ENCODE results near the gene FRMD4A. TPM values are rescaled to one million over a fixed set of nuclear protein-coding genes. Genes with fewer than 3 reads are reported as not detected.
A peak's percentile ranks its signal among the peaks of the same experiment; 100 is the strongest.

Gene FRMD4A
- total RNA-seq, 4 donors from 2014 or later, result 13.7 to 27.2 (median 19.6) TPM

DNA sequence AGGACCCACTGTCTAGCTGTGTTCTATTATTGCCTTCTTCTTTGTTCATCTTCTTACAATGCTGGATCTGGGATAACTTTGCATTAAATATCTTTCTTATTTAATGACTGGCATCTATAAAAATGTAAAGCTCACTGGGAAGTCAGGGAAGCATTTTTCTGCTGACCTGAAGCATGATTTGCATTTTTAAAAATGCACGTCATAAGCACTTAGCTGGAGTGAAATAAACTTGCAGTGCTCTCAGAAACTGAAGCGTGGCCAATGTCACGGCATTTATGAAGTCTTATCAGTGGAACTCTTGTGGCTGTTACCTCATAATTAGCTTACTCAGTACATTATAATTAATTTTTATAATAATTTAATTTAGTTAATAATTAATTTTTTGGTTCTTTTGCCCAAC is 59.1 kb downstream of the FRMD4A start:
- H3K4me3 ChIP-seq, result no peak overlapping the region
- no peaks in the 10 kb centered on the region for H3K27me3 ChIP-seq
- H3K4me1 ChIP-seq, result no peaks in the 10 kb centered on the region
- no peaks in the 10 kb centered on the region for H3K9me3 ChIP-seq
- TF ChIP-seq CTCF (IDR thresholded peaks at IDR 0.05) (no peak), POLR2A (IDR thresholded peaks at IDR 0.05) (no peak)
- ATAC-seq, result no peak
- 61% methylated on average over 3 of the region's 3 CpGs for whole genome bisulfite sequencing, 2 donors (ENCODE audit: low coverage in 1 of 2)
- H3K27ac ChIP-seq, result no peak overlapping the region
- no peaks in the 10 kb centered on the region for H3K36me3 ChIP-seq

GRCh38 chr10:14270370-14270769 is 60.4 kb downstream of the FRMD4A start:
- WGBS, 2 donors (ENCODE audit: low coverage in 1 of 2), result 58 to 78% methylated on average over 2 to 3 of the region's 3 CpGs

DNA sequence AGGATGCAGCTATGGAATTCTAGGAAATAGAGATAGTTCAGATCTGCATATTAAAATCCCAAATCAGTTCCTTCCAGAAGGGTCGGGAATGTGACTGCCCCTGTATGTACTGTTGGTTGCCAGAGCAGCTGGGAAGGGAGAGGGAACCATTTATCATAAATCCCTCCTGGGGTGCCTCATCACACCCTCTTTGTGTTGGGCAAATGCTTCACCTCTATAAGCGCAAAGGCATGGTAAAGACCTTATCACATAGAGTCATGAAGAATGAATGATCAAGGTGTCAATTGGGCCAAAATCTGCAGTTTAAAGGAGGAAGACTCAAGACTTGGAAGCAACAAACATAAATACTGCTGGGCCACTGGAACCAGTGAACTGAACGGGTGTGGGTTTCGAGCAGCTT is 65.0 kb downstream of the FRMD4A start:
- Histone ChIP-seq H3K27ac (no peak overlapping the region), H3K27me3 (no peaks in the 10 kb centered on the region), H3K36me3 (no peaks in the 10 kb centered on the region), H3K4me1 (peaks cover 0 to 21% (median 3%) of the 10 kb centered on the region in 3 donors), H3K4me3 (no peak overlapping the region), H3K9me3 (no peaks in the 10 kb centered on the region)
- 84 to 85% methylated on average over 3 to 4 of the region's 4 CpGs for WGBS, 2 donors (ENCODE audit: low coverage in 1 of 2)
- no peak for ATAC-seq
- TF ChIP-seq CTCF (IDR thresholded peaks at IDR 0.05) (no peak), POLR2A (IDR thresholded peaks at IDR 0.05) (no peak), POLR2AphosphoS5 (IDR thresholded peaks at IDR 0.05) (no peak), EP300 (IDR thresholded peaks at IDR 0.05) (no peak)

More at GRCh38 chr10:14270370-14270769, 60.4 kb downstream of the FRMD4A start:
- ATAC-seq, result no peak
- TF ChIP-seq POLR2A (IDR thresholded peaks at IDR 0.05) (no peak), POLR2AphosphoS5 (IDR thresholded peaks at IDR 0.05) (no peak), EP300 (IDR thresholded peaks at IDR 0.05) (no peak), CTCF (IDR thresholded peaks at IDR 0.05) (no peak)
- Histone ChIP-seq H3K36me3 (no peaks in the 10 kb centered on the region), H3K4me3 (no peak overlapping the region), H3K27ac (no peak overlapping the region), H3K9me3 (no peaks in the 10 kb centered on the region), H3K27me3 (no peaks in the 10 kb centered on the region), H3K4me1 (no peaks in the 10 kb centered on the region)

- H3K4me3 ChIP-seq, result no peak overlapping the region
- no peak for TF ChIP-seq EP300 (IDR thresholded peaks at IDR 0.05)
- no peak for TF ChIP-seq CTCF (IDR thresholded peaks at IDR 0.05)
- TF ChIP-seq POLR2A (IDR thresholded peaks at IDR 0.05), result no peak
- TF ChIP-seq POLR2AphosphoS5 (IDR thresholded peaks at IDR 0.05), result no peak
Measured at GRCh38 chr10:14262836-14263425, 67.8 kb downstream of the FRMD4A start.

GRCh38 chr10:14261336-14261735 is 69.4 kb downstream of the FRMD4A start:
- no peaks in the 10 kb centered on the region for H3K36me3 ChIP-seq
- no peak overlapping the region for H3K27ac ChIP-seq
- ATAC-seq, result no peak
- TF ChIP-seq POLR2AphosphoS5 (IDR thresholded peaks at IDR 0.05) (no peak), EP300 (IDR thresholded peaks at IDR 0.05) (no peak), CTCF (IDR thresholded peaks at IDR 0.05) (no peak), POLR2A (IDR thresholded peaks at IDR 0.05) (no peak)
- 73 to 100% methylated on average over 1 to 2 of the region's 2 CpGs for WGBS, 2 donors (ENCODE audit: low coverage in 1 of 2)
- H3K4me1 ChIP-seq, result peaks cover 7 to 34% (median 9%) of the 10 kb centered on the region in 3 donors
- H3K4me3 ChIP-seq, result no peak overlapping the region
- no peaks in the 10 kb centered on the region for H3K27me3 ChIP-seq
- H3K9me3 ChIP-seq, result no peaks in the 10 kb centered on the region

More at GRCh38 chr10:14262836-14263425, 67.8 kb downstream of the FRMD4A start:
- H3K27ac ChIP-seq, result peak overlapping the region in 3 of 4 donors; percentile 16 to 42 (median 39)
- H3K4me1 ChIP-seq, result peaks cover 7 to 34% (median 9%) of the 10 kb centered on the region in 3 donors
- no peaks in the 10 kb centered on the region for H3K36me3 ChIP-seq
- H3K9me3 ChIP-seq, result no peaks in the 10 kb centered on the region
- no peak for ATAC-seq
- H3K27me3 ChIP-seq, result no peaks in the 10 kb centered on the region
- WGBS, 2 donors (ENCODE audit: low coverage in 1 of 2), result 49 to 61% methylated on average over 11 to 15 of the region's 15 CpGs
